Progenitor cell of endocrine pancreas (in vitro differentiated cells): Measurements from ENCODE around the gene WIPF3. TPM values are rescaled to one million over a fixed set of nuclear protein-coding genes. Genes with fewer than 3 reads are reported as not detected.

ENCODE experiments used
- DNase-seq: peaks from one replicate; pipeline ENCODE4 v3.0.0; 2021; ENCODE audit warnings: low spot score; ENCODE audit not compliant: unreplicated experiment
- H3K27ac Mint-ChIP-seq: 2 replicates; pipeline ENCODE4 v1.8.0; 2021; ENCODE audit warnings: mild to moderate bottlenecking, moderate library complexity, mixed read lengths
- H3K27me3 Mint-ChIP-seq: 2 replicates; pipeline ENCODE4 v1.8.0; 2021; ENCODE audit warnings: mixed read lengths
- H3K36me3 Mint-ChIP-seq: 2 replicates; pipeline ENCODE4 v1.8.0; 2022; ENCODE audit warnings: mixed read lengths; ENCODE audit not compliant: insufficient read depth
- H3K4me1 Mint-ChIP-seq: 2 replicates; pipeline ENCODE4 v1.8.0; 2021; ENCODE audit warnings: low read depth, mixed read lengths
- H3K4me3 Mint-ChIP-seq: 2 replicates; pipeline ENCODE4 v1.8.0; 2021; ENCODE audit warnings: low read depth, mild to moderate bottlenecking, moderate library complexity, mixed read lengths
- H3K9me3 Mint-ChIP-seq: 2 replicates; pipeline ENCODE4 v1.8.0; 2021; ENCODE audit warnings: low read depth, mixed read lengths
- CTCF ChIP-seq: fragments of 200-600 bp; sonication (generic); IDR thresholded peaks from one replicate; pipeline ENCODE4 v1.5.0; 2021; ENCODE audit warnings: antibody characterized with exemption, mild to moderate bottlenecking; ENCODE audit not compliant: unreplicated experiment
- total RNA-seq: library from RNA; stranded (reverse); gene quantifications from 2 replicates; pipeline ENCODE4 v1.2.1, GENCODE V29; 2021

The WIPF3 gene
- total RNA-seq, 1 donor from 2014 or later: 8.9 TPM

- H3K4me1 Mint-ChIP-seq: no peaks in the 10 kb centered on the region
- no peak overlapping the region for H3K4me3 Mint-ChIP-seq
- no peaks in the 10 kb centered on the region for H3K9me3 Mint-ChIP-seq
- no peak overlapping the region for H3K27ac Mint-ChIP-seq
- H3K27me3 Mint-ChIP-seq: no peaks in the 10 kb centered on the region
- no peak for DNase-seq
- H3K36me3 Mint-ChIP-seq: peaks cover 43% of the 10 kb centered on the region
- TF ChIP-seq CTCF: no peak
Measured at GRCh38 chr7:29935111-29935510, 128.8 kb downstream of the WIPF3 start.

- Mint-ChIP-seq H3K27me3 (no peaks in the 10 kb centered on the region), H3K9me3 (no peaks in the 10 kb centered on the region), H3K27ac (no peak overlapping the region), H3K4me3 (no peak overlapping the region), H3K4me1 (no peaks in the 10 kb centered on the region), H3K36me3 (peaks cover 49% of the 10 kb centered on the region)
- no peak for TF ChIP-seq CTCF
- no peak for DNase-seq
Measured at GRCh38 chr7:29937132-29937531, 130.8 kb downstream of the WIPF3 start.

GRCh38 chr7:29940199-29940598 lies 133.9 kb downstream of the WIPF3 start:
- TF ChIP-seq CTCF: no peak
- Mint-ChIP-seq H3K4me3 (no peak overlapping the region), H3K27me3 (no peaks in the 10 kb centered on the region), H3K27ac (no peak overlapping the region), H3K9me3 (no peaks in the 10 kb centered on the region), H3K36me3 (peaks cover 54% of the 10 kb centered on the region), H3K4me1 (no peaks in the 10 kb centered on the region)
- DNase-seq: no peak

GRCh38 chr7:29945259-29945809 lies 139.0 kb downstream of the WIPF3 start:
- no peak for DNase-seq
- Mint-ChIP-seq H3K4me1 (peaks cover 3% of the 10 kb centered on the region), H3K27me3 (no peaks in the 10 kb centered on the region), H3K36me3 (peaks cover 28% of the 10 kb centered on the region), H3K4me3 (no peak overlapping the region), H3K9me3 (no peaks in the 10 kb centered on the region), H3K27ac (no peak overlapping the region)
- TF ChIP-seq CTCF: no peak

- peaks cover 3% of the 10 kb centered on the region for H3K4me1 Mint-ChIP-seq
- peak; percentile 41 for TF ChIP-seq CTCF
- H3K4me3 Mint-ChIP-seq: no peak overlapping the region
- peaks cover 23% of the 10 kb centered on the region for H3K36me3 Mint-ChIP-seq
- no peaks in the 10 kb centered on the region for H3K9me3 Mint-ChIP-seq
- H3K27ac Mint-ChIP-seq: no peak overlapping the region
- H3K27me3 Mint-ChIP-seq: no peaks in the 10 kb centered on the region
- no peak for DNase-seq
Measured at GRCh38 chr7:29946428-29947186, 140.3 kb downstream of the WIPF3 start.
